BE2C (cell line): ENCODE results near the gene LUC7L3.

ENCODE experiments used
- DNase-seq: peaks from one replicate; pipeline ENCODE4 v3.0.0-alpha.2; 2020
- H3K27me3 ChIP-seq: fragments of 250-450 bp; sonication (Bioruptor Pico); 2 replicates; pipeline ENCODE4 v1.5.1; 2020; ENCODE audit warnings: mild to moderate bottlenecking
- H3K36me3 ChIP-seq: fragments of 250-450 bp; sonication (Bioruptor Pico); 2 replicates; pipeline ENCODE4 v1.5.1; 2020; ENCODE audit warnings: mild to moderate bottlenecking
- H3K4me1 ChIP-seq: fragments of 250-450 bp; sonication (Bioruptor Pico); 2 replicates; pipeline ENCODE4 v1.5.1; 2020
- H3K4me3 ChIP-seq: 2 replicates; pipeline ENCODE4 v1.5.1; 2011; ENCODE audit warnings: low read depth, low read length
- H3K9me3 ChIP-seq: fragments of 250-450 bp; sonication (Bioruptor Pico); 2 replicates; pipeline ENCODE4 v1.5.1; 2020
- TF ChIP-seq, protein P1 (sequence below): IDR thresholded peaks from 2 replicates; pipeline ENCODE4 v1.5.1; 2012; ENCODE audit warnings: mild to moderate bottlenecking, low read depth, low read length

LUC7L3 gene

DNA sequence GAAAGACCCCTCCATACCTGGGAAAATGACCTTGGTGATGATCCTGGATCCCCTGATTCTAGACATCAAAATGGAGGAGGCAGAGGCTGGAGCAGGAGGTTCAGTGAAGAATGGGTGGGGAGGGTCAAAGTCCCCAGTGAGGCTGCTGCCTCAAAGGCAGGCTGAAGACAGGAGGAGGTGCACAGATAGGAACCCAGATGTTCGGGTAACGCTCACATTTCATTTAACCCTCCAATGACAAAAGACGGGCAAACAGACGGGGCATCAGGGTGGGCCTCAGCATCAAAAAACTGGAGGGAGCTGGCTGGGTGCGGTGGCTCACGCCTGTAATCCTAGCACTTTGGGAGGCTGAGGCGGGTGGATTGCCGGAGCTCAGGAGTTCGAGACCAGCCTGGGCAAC lies 48.0 kb downstream of the LUC7L3 start, which contains the start of gene ANKRD40CL:
Gene ANKRD40CL, minus strand, starts transcription at position 73 of the 400 bp plus-strand sequence. CDS start 605 bp downstream, outside the sequence.
- H3K9me3 ChIP-seq = no peaks in the 10 kb centered on the region
- TF ChIP-seq, protein P1, sequence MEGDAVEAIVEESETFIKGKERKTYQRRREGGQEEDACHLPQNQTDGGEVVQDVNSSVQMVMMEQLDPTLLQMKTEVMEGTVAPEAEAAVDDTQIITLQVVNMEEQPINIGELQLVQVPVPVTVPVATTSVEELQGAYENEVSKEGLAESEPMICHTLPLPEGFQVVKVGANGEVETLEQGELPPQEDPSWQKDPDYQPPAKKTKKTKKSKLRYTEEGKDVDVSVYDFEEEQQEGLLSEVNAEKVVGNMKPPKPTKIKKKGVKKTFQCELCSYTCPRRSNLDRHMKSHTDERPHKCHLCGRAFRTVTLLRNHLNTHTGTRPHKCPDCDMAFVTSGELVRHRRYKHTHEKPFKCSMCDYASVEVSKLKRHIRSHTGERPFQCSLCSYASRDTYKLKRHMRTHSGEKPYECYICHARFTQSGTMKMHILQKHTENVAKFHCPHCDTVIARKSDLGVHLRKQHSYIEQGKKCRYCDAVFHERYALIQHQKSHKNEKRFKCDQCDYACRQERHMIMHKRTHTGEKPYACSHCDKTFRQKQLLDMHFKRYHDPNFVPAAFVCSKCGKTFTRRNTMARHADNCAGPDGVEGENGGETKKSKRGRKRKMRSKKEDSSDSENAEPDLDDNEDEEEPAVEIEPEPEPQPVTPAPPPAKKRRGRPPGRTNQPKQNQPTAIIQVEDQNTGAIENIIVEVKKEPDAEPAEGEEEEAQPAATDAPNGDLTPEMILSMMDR = no peak
- DNase-seq = no peak
- no peaks in the 10 kb centered on the region for H3K36me3 ChIP-seq
- no peak within 1 kb of the TSS for H3K4me3 ChIP-seq
- peaks cover 10% of the 10 kb centered on the region for H3K4me1 ChIP-seq
- H3K27me3 ChIP-seq = no peaks in the 10 kb centered on the region

DNA sequence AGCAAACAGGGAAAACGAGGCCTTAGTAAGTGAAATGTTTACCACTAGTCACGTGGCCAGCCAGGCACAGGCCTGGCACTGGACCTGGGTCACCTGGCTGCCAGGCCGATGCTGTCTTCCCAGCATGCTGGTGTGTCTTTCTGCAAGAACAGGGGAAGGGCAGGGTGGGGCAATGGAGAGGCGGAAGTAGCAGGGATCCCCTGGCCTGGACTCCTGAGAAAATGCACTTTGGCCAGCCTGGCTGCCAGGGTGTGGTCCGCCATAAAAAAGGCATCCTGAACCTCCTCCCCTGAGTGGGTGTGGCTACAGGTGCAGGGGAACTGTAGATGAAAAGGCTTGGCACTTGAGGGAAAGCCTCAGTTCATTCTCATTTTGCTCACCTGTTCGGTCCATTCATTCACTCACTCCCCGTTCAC lies 49.0 kb downstream of the LUC7L3 start:
- Histone ChIP-seq H3K9me3 (no peaks in the 10 kb centered on the region), H3K27me3 (no peaks in the 10 kb centered on the region), H3K36me3 (no peaks in the 10 kb centered on the region), H3K4me1 (peaks cover 10% of the 10 kb centered on the region), H3K4me3 (no peak overlapping the region)
- TF ChIP-seq, protein P1 = no peak
- no peak for DNase-seq

DNA sequence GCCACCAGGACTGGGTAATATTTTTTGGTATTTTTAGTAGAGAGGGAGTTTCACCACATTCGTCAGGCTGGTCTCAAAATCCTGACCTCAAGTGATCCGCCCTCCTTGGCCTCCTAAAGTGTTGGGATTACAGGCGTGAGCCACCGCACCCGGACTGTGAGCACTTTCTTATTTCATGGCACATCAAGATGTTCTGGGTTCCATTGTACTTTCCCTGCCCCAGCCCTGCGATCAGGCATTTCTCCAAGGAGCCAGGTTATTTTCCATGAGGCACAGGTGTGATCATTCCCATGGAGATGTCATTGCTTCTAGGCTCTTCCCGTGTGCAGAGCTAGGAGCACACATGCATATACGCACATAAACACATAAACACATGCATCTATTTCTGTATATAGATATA lies 50.5 kb downstream of the LUC7L3 start:
- Histone ChIP-seq H3K36me3 (no peaks in the 10 kb centered on the region), H3K27me3 (no peaks in the 10 kb centered on the region), H3K4me3 (no peak overlapping the region), H3K4me1 (peaks cover under 1% of the 10 kb centered on the region), H3K9me3 (no peaks in the 10 kb centered on the region)
- TF ChIP-seq, protein P1 = no peak
- no peak for DNase-seq

DNA sequence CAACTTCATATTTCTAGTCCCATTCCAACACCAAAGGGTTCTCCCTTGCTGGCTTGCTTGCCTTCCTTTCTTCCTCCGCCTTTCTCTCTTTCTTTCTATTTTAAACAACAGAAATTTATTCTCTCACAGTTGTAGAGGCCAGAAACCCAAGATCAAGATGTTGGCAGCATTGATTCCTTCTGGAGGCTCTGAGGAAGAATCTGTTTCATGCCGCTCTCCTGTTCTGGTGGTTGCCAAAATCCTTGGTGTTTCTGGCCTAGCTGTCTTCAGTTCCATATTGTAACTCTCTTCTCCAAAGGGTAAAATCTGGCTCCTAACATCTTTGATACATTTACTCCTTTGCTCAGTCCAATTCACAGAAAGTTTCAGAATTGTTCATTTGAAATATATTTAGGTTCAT lies 50.9 kb downstream of the LUC7L3 start:
- H3K4me3 ChIP-seq = no peak overlapping the region
- DNase-seq = no peak

DNA sequence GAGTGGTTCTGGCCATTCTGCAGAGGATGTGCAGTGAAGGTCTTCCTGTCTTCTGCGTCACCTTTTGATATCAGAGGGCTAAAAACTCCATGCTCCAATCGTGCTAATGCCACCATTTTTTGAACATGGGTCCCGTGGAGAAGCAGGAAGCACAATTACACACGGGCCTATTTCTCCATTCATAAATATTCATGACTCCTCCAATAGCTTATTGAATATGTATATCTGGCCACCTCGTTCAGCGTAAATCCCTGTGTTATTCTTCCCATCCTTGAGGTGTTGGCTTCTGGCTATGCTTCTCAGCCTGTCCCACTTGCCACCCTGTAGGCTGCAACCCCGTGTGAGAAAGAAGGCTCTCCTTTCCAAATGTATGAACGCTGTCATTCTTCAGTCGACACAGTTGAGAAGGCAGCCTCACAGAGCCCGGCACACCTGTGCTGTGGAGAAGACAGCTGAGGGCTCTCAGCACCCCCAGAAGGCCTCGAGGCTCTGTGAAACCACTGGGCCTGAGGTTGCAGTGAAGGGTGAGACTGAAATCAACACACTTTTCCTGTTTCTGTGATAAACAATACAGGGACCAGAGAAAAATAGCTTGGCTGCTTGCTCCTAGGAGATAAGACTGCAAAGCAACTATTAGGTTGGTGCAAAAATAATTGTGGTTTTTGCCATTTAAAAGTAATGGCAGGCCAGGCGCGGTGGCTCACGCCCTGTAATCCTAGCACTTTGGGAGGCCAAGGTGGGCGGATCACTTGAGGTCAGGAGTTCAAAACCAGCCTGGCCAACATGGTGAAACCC lies 52.8 kb downstream of the LUC7L3 start:
- Histone ChIP-seq H3K36me3 (no peaks in the 10 kb centered on the region), H3K4me1 (no peaks in the 10 kb centered on the region), H3K9me3 (no peaks in the 10 kb centered on the region), H3K27me3 (no peaks in the 10 kb centered on the region), H3K4me3 (no peak overlapping the region)
- TF ChIP-seq, protein P1 = no peak
- DNase-seq = no peak

More for the DNA sequence above, 50.9 kb downstream of the LUC7L3 start:
- no peaks in the 10 kb centered on the region for H3K27me3 ChIP-seq
- no peaks in the 10 kb centered on the region; the same call in 1 of the 2 replicates for H3K4me1 ChIP-seq
- no peaks in the 10 kb centered on the region for H3K36me3 ChIP-seq
- TF ChIP-seq, protein P1 = no peak
- H3K9me3 ChIP-seq = no peaks in the 10 kb centered on the region

DNA sequence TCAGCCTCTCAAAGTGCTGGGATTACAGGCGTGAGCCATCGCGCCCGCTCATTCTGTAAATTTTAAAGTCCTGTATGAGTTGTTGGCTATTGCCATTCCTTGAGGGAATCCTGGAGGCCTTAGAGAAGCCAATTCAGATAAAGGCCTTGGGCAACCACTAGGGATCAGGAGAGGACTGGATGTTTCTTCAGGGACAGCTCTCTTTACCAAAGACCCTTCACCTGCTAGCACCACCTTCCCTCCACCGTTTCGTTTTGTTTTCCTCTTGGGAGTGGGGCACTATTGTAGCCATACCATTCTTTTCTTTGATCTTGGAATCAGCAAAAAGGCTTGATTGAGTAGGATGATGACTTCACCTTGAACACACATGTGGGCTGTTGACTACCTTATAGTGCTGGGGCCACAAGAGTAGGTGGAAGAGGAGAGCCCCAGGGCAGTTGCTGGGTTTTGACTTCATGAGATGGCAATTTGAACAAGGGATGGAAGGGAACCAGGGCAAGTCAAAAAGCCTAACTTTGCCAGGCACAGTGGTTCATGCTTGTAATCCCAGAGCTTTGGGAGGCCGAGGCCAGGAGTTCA lies 54.9 kb downstream of the LUC7L3 start:
- Histone ChIP-seq H3K36me3 (no peaks in the 10 kb centered on the region), H3K27me3 (no peaks in the 10 kb centered on the region), H3K4me3 (no peak overlapping the region), H3K4me1 (no peaks in the 10 kb centered on the region), H3K9me3 (no peaks in the 10 kb centered on the region)
- TF ChIP-seq, protein P1 = no peak
- no peak for DNase-seq
